Stimulated activated CD4-positive, alpha-beta T cell treated with anti-CD3 and anti-CD28 coated beads, Interleukin-1b, Interleukin-23, amount 100 ng/mL, for 4 hours (primary cell): ENCODE data around the gene GET4.
"Not testable (repeated sequence)": the region's sequence is repeated elsewhere in the genome, so short reads cannot be mapped to it uniquely, and the experiment has no call there.

Source experiments
- DNase-seq, 2 donors: peaks; one replicate each; pipeline ENCODE4 v3.0.0-alpha.2; 2020; ENCODE audit warnings: low read depth in 2 of 2

Gene GET4

DNA sequence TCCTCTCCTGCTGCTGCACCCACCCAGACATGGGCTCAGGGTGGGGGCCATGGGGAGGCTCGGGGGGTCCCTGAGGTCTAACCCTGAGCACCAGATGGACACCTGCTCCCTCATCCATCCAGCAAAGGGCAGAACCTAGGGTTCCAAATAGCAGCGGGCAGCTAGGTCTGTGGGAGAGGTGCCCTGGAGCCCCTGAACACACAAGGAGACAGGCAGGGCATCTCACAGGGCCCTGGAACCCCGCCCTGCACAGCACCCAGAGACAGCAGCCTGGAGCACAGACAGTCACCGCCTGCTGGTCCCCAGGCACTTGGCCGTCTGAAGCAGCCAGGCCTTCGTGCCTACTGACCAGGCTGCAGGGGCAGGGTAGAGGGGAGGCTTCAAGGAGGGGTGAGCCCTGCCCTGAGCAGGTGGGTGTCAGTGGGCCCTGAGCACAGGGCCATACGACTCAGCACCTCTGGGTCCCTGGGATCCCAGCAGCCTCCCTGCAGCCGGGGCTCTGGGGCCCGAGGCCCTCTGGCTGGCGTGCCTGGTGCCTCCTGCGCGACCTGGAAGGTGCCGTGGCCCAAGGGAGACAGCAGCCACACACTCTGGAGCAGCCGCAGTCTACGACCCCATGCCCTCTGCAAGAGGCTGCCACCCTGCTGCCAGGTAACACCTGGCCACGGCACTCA, 38.3 kb downstream of the GET4 start:
- no peak for DNase-seq

DNA sequence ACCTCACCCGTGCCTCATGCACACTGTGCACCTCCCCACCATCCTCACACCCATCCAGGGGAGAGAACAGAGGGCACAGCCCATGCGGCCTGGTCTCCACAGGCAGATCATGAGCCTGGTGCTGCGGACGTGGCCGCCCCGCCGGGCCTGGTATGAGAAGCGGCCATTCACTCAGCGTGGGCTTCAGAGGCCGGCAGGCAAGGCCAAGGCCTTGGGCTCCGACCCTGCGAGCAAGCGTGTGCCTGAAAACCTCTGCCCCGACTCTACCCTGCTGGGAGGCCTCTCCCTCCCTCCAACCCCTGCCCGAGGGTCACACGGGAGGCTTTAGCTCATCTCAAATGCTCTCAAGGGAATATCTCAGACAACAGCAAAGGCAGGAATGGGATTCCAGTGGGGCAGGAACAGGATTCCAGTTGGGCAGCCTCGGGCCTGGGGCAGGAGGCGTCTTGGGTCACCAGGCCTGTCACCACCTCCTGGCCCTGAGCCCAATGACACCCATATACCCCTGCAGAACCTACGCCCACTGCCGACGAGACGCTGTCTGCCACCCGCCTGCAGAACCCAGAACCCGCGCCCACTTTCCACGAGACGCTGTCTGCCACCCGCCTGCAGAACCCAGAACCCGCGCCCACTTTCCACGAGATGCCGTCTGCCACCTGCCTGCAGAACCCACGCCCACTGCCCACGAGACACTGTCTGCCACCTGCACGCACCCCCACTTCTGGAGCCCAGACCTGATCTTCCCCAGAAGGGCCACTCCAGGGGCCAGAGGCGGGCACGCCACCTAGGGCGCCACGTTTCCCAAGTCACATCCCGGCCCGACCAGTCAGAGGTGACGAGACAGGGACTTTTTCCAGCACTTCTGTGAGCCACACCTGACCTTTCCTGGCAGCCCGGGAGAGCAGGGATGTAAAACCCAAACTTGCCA, 39.2 kb downstream of the GET4 start:
- DNase-seq: no peak

DNA sequence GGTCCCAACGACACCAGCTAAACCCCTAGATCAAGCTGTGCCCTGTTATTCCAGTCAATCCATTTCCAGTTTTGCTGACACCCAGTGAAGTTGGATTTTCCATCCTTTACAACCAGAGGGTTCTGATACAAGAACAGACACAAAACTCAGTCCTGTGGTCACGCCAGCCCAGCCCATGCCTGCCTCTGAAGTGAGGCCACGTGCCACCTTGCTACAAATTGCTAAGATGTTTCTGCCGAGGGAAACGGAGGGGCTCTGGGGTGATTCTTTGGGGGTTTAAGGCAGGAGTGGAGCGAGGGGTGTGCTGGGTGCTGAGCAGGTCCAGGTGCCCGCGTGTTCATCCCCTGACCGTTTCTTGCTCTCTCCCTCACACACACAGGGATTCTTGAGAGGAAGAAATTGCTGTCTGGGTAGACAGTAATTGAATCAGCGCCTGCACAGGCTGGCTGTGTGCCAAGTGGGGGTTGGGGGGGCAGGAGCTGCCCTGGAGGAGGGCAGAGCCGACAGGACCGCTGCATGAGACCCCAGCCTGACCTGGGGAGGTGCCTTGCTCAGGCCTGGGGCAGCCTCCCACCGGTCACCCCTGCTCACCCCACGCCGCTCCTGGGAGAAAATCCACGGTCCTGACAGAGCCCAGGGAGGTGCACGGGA, 40.1 kb downstream of the GET4 start:
- no peak for DNase-seq

DNA sequence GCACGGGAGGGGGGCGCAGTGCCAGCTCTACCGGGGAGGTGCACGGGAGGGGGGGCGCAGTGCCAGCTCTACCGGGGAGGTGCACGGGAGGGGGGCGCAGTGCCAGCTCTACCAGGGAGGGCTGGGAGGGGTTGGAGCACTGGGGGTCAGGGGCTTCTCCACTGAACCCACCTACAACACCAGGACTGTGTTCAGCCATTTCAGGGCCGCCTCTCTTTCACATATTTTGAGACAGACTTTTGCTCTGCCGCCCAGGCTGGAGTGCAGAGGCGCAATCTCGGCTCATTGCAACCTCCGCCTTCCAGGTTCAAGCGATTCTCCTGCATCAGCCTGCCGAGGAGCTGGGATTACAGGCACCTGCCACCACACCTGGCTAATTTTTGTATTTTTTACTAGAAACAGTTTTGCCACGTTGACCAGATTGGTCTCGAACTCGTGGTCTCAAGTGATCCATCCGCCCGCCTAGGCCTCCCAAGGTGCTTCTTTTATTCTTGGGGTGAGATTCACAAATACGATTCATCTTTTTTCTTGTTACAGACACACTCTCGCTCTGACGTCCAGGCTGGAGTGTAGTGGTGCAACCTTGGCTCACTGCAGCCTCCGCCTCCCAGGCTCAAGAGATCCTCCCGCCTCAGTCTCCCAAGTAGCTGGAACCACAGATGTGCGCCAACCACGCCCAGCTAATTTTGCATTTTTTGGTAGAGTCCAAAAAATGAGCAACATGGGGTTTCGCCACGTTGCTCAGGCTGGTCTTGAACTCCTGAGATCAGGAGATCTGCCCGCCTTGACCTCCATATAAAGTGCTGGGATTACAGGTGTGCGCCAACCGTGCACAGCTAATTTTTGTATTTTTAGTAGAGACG, 41.1 kb downstream of the GET4 start:
- DNase-seq: no peak

DNA sequence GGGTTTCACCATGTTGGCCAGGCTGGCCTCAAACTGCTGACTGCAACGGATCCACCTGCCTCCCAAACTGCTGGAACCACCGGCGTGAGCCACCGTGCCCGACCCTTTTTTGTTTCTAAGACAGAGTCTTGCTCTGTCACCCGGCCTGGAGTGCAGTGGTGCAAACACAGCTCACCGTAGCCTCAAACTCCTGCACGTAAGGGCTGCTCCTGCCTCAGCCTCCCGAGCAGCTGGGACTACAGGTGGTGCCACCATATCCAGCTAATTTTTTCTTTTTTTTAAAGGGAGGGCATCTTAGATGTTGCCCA, 41.7 kb downstream of the GET4 start:
- DNase-seq: no peak

DNA sequence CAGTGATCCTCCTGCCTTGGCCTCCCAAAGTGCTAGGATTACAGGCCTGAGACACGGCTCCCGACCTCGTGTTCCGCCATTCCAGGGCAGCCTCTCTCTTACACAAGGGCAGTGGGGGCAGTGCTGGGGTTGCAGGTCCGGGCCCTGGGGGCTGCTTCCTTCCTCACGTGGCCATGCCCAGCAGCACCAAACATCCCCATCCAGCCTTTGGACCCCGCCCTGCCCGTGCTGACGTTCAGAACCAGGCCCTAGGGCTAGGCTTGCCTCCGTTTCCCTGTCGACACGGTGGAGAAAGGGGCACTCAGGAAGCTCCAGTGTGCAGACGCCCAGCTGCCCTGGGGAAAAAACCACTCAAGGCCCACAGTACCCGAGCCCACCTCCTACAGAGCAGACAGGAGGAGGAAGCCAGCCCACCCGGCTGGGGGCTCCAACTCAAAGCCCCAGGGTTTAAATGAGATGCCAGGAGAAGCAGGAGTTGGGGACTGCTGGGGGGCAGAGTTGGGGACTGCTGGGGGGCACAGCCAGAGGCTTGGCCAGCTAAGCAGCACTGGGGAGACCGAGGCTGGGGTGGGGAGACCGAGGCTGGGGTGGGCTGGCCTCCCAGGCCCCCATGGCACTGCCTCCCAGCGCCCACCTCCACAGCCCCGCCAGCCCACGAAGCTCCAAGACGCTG, 42.2 kb downstream of the GET4 start:
- no peak for DNase-seq

GRCh38 chr7:919114-919442, 42.7 kb downstream of the GET4 start:
- DNase-seq: no peak

DNA sequence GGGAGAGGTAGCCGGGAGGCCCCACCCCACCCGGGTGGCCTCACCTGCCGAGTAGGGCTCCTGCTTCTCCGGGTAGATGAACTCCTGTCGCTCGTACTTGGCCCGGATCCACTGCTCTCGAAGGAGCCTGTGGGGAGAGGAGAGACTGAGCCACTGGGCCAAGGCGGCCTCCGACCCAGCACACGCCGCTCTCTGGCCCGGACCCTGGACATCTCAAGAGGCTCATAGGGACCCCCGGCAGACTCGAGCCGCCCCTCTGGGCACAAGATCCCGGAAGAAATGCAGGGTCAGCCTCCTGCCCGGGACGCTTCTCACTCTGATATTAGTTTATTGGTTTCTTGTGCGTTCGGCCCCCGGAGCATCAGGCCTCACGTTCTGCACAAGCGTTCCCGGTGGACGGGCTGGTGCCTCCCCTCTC, 43.6 kb downstream of the GET4 start:
- no peak for DNase-seq

GRCh38 chr7:920351-921070, 44.2 kb downstream of the GET4 start:
- DNase-seq: no peak

GRCh38 chr7:921071-921461, 44.7 kb downstream of the GET4 start:
- no peak for DNase-seq

DNA sequence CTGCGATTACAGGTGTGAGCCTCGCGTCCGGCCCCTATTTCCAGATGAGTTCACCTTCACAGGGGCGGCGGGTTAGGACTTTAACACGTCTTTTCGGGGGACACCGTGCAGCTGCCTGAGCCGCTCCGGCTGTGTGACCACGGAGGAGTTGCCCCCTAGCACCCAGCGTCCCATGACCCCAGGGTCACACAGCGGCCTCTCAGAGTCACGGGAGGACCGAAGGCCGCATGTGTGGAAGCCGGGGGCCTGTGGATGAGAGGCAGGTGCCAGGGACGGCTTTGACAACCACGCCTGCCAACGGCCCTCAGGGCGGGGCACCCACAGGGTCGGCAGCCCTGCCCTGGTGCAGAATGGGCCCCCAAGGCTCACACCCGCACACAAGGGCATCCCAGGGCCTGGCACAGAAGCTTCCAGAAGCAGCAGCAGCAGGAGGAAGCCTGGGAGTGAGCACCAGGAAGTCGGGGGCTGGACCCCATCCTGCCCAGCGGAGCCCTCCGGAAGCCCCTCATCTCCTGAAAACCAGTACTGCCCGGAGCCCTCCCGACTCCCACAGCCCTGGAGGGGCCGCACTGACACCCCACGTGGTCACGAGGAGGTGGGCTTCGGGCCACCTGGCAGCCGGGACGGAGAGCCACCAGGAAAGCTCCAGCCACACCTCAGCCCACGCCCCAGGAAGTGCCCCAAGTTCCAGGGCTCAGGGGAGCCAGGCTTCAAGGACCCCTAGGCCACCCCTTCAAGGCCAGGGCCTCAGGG, 45.4 kb downstream of the GET4 start:
- no peak for DNase-seq

GRCh38 chr7:922334-923107, 46.2 kb downstream of the GET4 start:
- peak; percentile 55 for DNase-seq

DNA sequence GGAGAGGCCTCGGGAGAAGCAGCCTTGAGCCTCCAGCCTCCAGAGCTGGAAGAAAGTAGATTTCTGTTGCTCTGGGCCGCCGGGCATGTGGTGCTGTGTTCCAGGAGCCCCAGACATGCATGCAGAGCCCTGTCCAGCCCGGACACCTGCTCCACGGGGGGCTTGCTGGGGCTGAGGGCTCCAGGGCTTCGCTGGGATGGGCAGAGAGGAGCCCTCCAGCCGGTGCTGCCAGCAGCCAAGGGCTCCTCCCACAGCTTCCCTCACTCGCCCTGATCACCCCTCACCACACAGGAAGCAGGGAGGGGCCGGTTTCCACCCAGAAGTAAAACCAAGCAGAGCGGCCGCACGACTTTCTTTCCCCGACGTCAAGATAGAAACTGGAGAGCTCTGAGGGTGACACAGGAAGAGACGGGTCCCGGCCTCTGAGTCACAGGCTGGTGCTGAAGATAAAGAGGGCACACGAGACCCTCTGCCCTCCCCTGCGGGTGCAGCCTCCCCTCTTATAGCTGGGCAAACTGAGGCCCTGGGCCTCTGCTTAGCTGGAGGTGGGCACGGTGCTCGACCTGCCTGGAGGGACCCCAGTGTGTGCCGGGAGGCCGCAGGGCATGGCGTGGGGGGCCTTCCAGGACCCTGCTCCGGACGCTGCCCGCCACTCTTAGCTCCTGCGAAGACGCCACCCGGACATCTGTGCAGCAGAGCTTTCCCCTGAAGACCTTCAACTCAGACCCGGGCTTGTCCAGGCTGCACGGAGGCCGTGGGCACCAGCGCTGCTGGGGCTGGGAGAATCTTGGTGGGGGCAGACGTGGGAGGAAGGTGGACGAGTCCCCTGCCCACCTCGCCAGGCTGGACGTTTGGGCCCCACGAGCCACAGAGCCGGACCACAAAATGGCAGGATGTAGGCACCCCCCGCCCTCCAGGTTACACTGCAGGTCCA, 47.0 kb downstream of the GET4 start:
- DNase-seq: peak; percentile 81 to 86

DNA sequence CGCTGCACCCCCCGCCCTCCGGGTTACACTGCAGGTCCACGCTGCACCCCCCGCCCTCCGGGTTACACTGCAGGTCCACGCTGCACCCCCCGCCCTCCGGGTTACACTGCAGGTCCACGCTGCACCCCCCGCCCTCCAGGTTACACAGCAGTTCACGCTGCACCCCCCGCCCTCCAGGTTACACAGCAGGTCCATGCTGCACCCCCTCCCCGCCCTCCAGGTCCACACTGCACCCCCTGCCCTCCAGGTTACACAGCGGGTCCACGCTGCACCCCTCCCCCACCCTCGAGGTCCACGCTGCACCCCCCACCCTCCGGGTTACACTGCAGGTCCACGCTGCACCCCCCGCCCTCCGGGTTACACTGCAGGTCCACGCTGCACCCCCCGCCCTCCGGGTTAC, 47.7 kb downstream of the GET4 start:
- DNase-seq: not testable (repeated sequence)

- peak in 1 of 2 donors; percentile 45 for DNase-seq
Measured at GRCh38 chr7:924541-925231, 48.3 kb downstream of the GET4 start.

DNA sequence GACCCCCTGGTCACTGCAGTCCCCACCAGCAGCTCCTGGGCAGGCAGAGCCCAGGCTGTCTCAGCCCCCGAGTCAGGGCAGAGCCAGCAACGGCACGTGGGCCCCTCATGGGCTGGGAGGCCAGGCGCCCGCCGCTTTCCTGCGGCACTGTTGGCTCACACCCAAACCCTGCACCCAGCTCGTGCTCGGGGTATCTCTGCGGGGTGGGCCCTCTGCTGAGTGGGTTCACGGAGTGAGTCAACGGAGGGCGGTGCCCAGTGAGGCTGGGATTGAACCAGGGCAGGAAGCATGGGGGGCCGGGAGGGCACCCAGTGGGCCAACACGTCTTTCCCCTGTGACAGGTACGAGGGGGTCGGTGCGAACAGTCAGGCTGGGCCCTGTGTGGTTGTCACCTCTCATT, 49.2 kb downstream of the GET4 start:
- DNase-seq: no peak
